Measurements from ENCODE around the gene AHRR. TPM values are rescaled to one million over a fixed set of nuclear protein-coding genes. Genes with fewer than 3 reads are reported as not detected.

The AHRR gene
- total RNA-seq, 1 donor from 2014 or later, result 11.3 TPM

- Histone ChIP-seq H3K27ac (no peak overlapping the region), H3K36me3 (no peaks in the 10 kb centered on the region), H3K27me3 (no peaks in the 10 kb centered on the region), H3K4me1 (peaks cover 32% of the 10 kb centered on the region), H3K4me3 (no peak overlapping the region), H3K9me3 (no peaks in the 10 kb centered on the region)
- intact Hi-C loops (cut with DNase I), result no loop called here
- TF ChIP-seq, protein P1, sequence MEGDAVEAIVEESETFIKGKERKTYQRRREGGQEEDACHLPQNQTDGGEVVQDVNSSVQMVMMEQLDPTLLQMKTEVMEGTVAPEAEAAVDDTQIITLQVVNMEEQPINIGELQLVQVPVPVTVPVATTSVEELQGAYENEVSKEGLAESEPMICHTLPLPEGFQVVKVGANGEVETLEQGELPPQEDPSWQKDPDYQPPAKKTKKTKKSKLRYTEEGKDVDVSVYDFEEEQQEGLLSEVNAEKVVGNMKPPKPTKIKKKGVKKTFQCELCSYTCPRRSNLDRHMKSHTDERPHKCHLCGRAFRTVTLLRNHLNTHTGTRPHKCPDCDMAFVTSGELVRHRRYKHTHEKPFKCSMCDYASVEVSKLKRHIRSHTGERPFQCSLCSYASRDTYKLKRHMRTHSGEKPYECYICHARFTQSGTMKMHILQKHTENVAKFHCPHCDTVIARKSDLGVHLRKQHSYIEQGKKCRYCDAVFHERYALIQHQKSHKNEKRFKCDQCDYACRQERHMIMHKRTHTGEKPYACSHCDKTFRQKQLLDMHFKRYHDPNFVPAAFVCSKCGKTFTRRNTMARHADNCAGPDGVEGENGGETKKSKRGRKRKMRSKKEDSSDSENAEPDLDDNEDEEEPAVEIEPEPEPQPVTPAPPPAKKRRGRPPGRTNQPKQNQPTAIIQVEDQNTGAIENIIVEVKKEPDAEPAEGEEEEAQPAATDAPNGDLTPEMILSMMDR (IDR thresholded peaks at IDR 0.05), result no peak
- TF ChIP-seq POLR2A (IDR thresholded peaks at IDR 0.05) (no peak), POLR2AphosphoS5 (IDR thresholded peaks at IDR 0.05; ENCODE audit: insufficient read depth in 1 of 2, low read depth in 1 of 2) (no peak)
- peak; percentile 70 to 87 for DNase-seq (ENCODE audit: extremely low spot score in 2 of 2)
These were observed 69.3 kb downstream of the AHRR start for GRCh38 chr5:390623-391491.

DNA sequence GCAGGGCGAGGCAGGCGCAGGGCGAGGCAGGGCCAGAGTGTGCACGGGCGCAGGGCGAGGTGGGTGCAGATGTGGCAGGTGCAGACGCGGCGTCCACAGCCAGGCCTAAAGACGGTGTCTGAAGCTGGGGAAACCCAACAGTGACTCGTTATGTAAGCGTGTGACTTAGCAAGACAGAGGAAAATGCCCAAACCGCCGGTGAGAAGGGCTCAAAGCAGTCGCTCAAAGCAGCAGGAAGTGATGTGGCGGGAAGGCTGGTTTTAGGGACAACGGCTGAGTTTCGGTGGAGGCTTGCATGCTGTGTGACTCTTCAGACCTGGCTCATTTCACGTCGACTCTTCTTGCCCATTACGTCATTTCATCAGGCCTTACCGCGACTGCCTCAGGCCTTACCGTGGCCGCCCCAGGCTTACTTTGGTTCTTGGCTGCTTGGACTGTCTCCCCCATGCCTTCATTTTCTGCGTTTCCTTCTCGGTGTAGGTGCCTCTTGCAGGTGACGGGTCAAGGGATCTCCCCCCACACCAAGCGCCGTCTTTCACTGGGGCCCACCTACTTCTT lies 71.0 kb downstream of the AHRR start:
- intact Hi-C loops (cut with DNase I), result no loop called here
- H3K4me1 ChIP-seq, result peaks cover 38% of the 10 kb centered on the region
- peak; percentile 62 to 85 for DNase-seq (ENCODE audit: extremely low spot score in 2 of 2)
- TF ChIP-seq POLR2A (IDR thresholded peaks at IDR 0.05) (no peak), POLR2AphosphoS5 (IDR thresholded peaks at IDR 0.05; ENCODE audit: insufficient read depth in 1 of 2, low read depth in 1 of 2) (no peak)
- no peaks in the 10 kb centered on the region for H3K27me3 ChIP-seq
- H3K4me3 ChIP-seq, result no peak overlapping the region
- no peaks in the 10 kb centered on the region for H3K9me3 ChIP-seq
- no peaks in the 10 kb centered on the region for H3K36me3 ChIP-seq
- no peak overlapping the region for H3K27ac ChIP-seq

GRCh38 chr5:393846-394275 lies 72.3 kb downstream of the AHRR start:
- intact Hi-C loops (cut with DNase I), result no loop called here
- TF ChIP-seq, protein P1 (IDR thresholded peaks at IDR 0.05), result no peak
- TF ChIP-seq POLR2A (IDR thresholded peaks at IDR 0.05), result no peak
- no peak for TF ChIP-seq POLR2AphosphoS5 (IDR thresholded peaks at IDR 0.05; ENCODE audit: insufficient read depth in 1 of 2, low read depth in 1 of 2)
- Histone ChIP-seq H3K27ac (peak overlapping the region; percentile 90), H3K9me3 (no peaks in the 10 kb centered on the region), H3K4me1 (peaks cover 47% of the 10 kb centered on the region), H3K27me3 (no peaks in the 10 kb centered on the region), H3K4me3 (no peak overlapping the region), H3K36me3 (no peaks in the 10 kb centered on the region)
- peak in 1 of 2 donors; percentile 29 for DNase-seq (ENCODE audit: extremely low spot score in 2 of 2)

DNA sequence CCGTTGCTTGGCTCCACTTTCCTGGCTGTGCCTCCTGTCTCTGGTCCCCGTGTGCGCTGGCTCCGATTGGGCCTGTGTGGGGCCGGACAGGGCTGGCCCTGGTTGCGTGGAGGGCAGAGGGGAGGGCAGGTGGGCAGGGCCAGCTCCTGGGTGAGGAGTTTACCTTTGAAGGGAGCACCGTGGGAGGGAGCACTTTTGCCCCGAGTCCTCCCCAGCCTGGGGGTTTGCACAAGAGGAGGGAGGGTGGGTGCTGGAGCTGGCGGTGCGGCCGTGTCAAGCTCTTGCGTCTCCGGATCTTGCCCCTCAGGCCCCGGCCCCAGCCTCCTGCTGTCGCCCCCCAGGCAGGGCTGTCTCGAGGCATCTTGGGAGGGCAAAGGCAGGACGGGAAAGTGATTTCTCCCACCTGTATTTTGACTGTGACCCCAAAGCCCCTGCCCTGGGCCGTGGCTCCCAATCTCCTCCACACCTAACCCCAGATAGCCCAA lies 73.2 kb downstream of the AHRR start:
- Histone ChIP-seq H3K4me1 (peaks cover 55% of the 10 kb centered on the region), H3K27me3 (no peaks in the 10 kb centered on the region), H3K4me3 (no peak overlapping the region), H3K27ac (peak overlapping the region; percentile 90), H3K36me3 (no peaks in the 10 kb centered on the region), H3K9me3 (no peaks in the 10 kb centered on the region)
- TF ChIP-seq POLR2A (IDR thresholded peaks at IDR 0.05), result no peak
- DNase-seq (ENCODE audit: extremely low spot score in 2 of 2), result peak in 1 of 2 donors; percentile 69
- intact Hi-C loops (cut with DNase I), result no loop called here

DNA sequence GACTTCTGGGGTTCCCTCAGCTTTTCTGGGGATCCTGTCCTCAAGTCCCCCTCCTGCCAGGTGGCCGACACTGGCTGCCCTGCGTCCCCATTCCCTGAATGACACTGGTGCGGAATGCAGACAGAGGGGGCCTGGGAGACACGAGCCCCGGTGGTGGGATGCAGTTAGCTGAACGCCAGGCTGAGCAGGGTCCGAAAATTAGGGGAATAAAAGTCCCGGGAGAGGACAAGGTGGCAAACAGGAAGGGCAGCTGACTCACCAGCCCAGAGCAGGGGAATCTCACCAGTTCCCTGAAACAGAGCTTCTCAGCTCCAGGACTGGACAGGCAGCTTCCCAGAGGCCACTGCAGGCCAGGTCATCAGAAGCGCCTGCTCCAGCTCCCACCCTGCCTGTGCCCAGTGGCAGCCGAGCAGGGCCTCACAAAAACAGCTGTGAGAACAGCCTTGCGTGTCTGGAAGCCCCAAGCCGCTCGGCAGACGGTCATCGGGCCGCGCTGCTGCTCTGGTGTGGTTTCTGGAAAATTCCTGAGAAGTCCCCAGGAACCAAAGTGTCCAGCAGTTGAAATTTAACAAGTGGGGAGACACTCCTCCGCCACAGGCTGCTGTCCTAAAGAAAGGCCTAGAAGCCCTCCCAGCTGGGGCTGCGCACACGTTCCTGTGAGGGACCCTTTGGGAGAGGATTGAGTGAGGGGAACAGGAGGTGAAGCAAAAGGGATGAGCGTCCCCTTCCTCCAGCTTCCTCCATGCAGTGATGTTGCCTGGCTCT lies 73.8 kb downstream of the AHRR start:
- H3K4me3 ChIP-seq, result no peak overlapping the region
- TF ChIP-seq POLR2AphosphoS5 (IDR thresholded peaks at IDR 0.05; ENCODE audit: insufficient read depth in 1 of 2, low read depth in 1 of 2), result peak in 1 of 2 donors; percentile 48
- TF ChIP-seq, protein P1 (IDR thresholded peaks at IDR 0.05), result no peak
- H3K27me3 ChIP-seq, result no peaks in the 10 kb centered on the region
- peak overlapping the region; percentile 90 for H3K27ac ChIP-seq
- intact Hi-C loops (cut with DNase I), result no loop called here
- DNase-seq (ENCODE audit: extremely low spot score in 2 of 2), result peak; percentile 64 to 92
- H3K9me3 ChIP-seq, result no peaks in the 10 kb centered on the region
- H3K36me3 ChIP-seq, result no peaks in the 10 kb centered on the region
- peaks cover 61% of the 10 kb centered on the region for H3K4me1 ChIP-seq
